KMS-11 (cell line): ENCODE data around the gene IFT22.
"Not testable (repeated sequence)": the region's sequence is repeated elsewhere in the genome, so short reads cannot be mapped to it uniquely, and the experiment has no call there.

Source experiments
- H2AFZ ChIP-seq: fragments of 200-600 bp; sonication (generic); 2 replicates; pipeline ENCODE4 v1.6.1; 2016; ENCODE audit warnings: antibody characterized with exemption, mixed run types, low read depth
- H3K27ac ChIP-seq: fragments of 200-600 bp; sonication (generic); 2 replicates; pipeline ENCODE4 v1.6.1; 2016; ENCODE audit warnings: mild to moderate bottlenecking, mixed run types
- H3K27me3 ChIP-seq: fragments of 200-600 bp; sonication (generic); 2 replicates; pipeline ENCODE4 v1.6.1; 2017; ENCODE audit warnings: mild to moderate bottlenecking, low read depth, mixed run types, moderate library complexity; ENCODE audit not compliant: insufficient read depth
- H3K36me3 ChIP-seq: fragments of 200-600 bp; sonication (generic); 2 replicates; pipeline ENCODE4 v1.6.1; 2017; ENCODE audit warnings: mild to moderate bottlenecking, mixed run types; ENCODE audit not compliant: insufficient read depth
- H3K4me1 ChIP-seq: fragments of 200-600 bp; sonication (generic); 2 replicates; pipeline ENCODE4 v1.6.1; 2016; ENCODE audit warnings: mild to moderate bottlenecking, low read depth, mixed run types; ENCODE audit not compliant: poor library complexity, severe bottlenecking
- H3K4me2 ChIP-seq: fragments of 200-600 bp; sonication (generic); 2 replicates; pipeline ENCODE4 v1.7.0; 2016; ENCODE audit warnings: mild to moderate bottlenecking, mixed run types
- H3K4me3 ChIP-seq: fragments of 200-600 bp; sonication (generic); IDR thresholded peaks from 2 replicates; pipeline ENCODE4 v1.6.1; 2017; ENCODE audit warnings: low read depth, low read length, mixed read lengths; ENCODE audit not compliant: insufficient read depth
- H3K79me2 ChIP-seq: fragments of 200-600 bp; sonication (generic); 2 replicates; pipeline ENCODE4 v1.6.1; 2016; ENCODE audit warnings: low read depth, mixed run types; ENCODE audit not compliant: insufficient read depth
- H3K9ac ChIP-seq: fragments of 200-600 bp; sonication (generic); 2 replicates; pipeline ENCODE4 v1.6.1; 2016; ENCODE audit warnings: mild to moderate bottlenecking, mixed run types
- H4K20me1 ChIP-seq: fragments of 200-600 bp; sonication (generic); 2 replicates; pipeline ENCODE4 v1.6.1; 2016; ENCODE audit warnings: mild to moderate bottlenecking, mixed run types; ENCODE audit not compliant: insufficient read depth
- CTCF ChIP-seq: fragments of 200-600 bp; sonication (generic); conservative IDR thresholded peaks from 2 replicates; pipeline ENCODE4 v1.6.1; 2017; ENCODE audit warnings: low read depth, mild to moderate bottlenecking, antibody characterized with exemption, low read length, moderate library complexity, mixed read lengths

IFT22 gene

GRCh38 chr7:101362334-101363195 lies 41.0 kb upstream of the IFT22 start, which contains the start of gene COL26A1:
Gene COL26A1 (plus strand): TSS chr7:101362875. CDS start chr7:101363033, 158 bp downstream.
- H2AFZ ChIP-seq = peak within 1 kb of the TSS; percentile 10; the same call in 1 of the 2 replicates
- no peaks in the 10 kb centered on the region for H4K20me1 ChIP-seq
- peaks cover 34% of the 10 kb centered on the region; the same call in 1 of the 2 replicates for H3K27me3 ChIP-seq
- no peak within 1 kb of the TSS for H3K4me3 ChIP-seq
- no peaks in the 10 kb centered on the region for H3K4me1 ChIP-seq
- no peaks in the 10 kb centered on the region for H3K36me3 ChIP-seq
- no peak for TF ChIP-seq CTCF
- H3K27ac ChIP-seq = no peak within 1 kb of the TSS
- no peak within 1 kb of the TSS for H3K4me2 ChIP-seq
- no peaks in the 10 kb centered on the region for H3K79me2 ChIP-seq
- no peak within 1 kb of the TSS for H3K9ac ChIP-seq

- Histone ChIP-seq H3K36me3 (no peaks in the 10 kb centered on the region), H3K9ac (no peak overlapping the region), H4K20me1 (no peaks in the 10 kb centered on the region), H3K4me1 (no peaks in the 10 kb centered on the region), H3K4me3 (no peak overlapping the region), H3K27me3 (peaks cover 23% of the 10 kb centered on the region), H2AFZ (no peak overlapping the region), H3K4me2 (no peak overlapping the region), H3K79me2 (no peaks in the 10 kb centered on the region), H3K27ac (no peak overlapping the region)
- no peak for TF ChIP-seq CTCF
Observed at GRCh38 chr7:101357433-101357832, 35.8 kb upstream of the IFT22 start.

- TF ChIP-seq CTCF = no peak
- H3K36me3 ChIP-seq = no peaks in the 10 kb centered on the region
- H4K20me1 ChIP-seq = no peaks in the 10 kb centered on the region
- no peak overlapping the region for H2AFZ ChIP-seq
- peaks cover 27% of the 10 kb centered on the region for H3K27me3 ChIP-seq
- H3K27ac ChIP-seq = no peak overlapping the region
- no peaks in the 10 kb centered on the region for H3K4me1 ChIP-seq
- H3K9ac ChIP-seq = no peak overlapping the region
- H3K4me3 ChIP-seq = no peak overlapping the region
- no peaks in the 10 kb centered on the region for H3K79me2 ChIP-seq
- no peak overlapping the region for H3K4me2 ChIP-seq
Observed at GRCh38 chr7:101352920-101353308, 31.3 kb upstream of the IFT22 start.

GRCh38 chr7:101349300-101349699 lies 27.7 kb upstream of the IFT22 start:
- not testable (repeated sequence) for H3K4me1 ChIP-seq, H3K27ac ChIP-seq, H3K4me3 ChIP-seq, H2AFZ ChIP-seq, H3K36me3 ChIP-seq, H4K20me1 ChIP-seq, H3K79me2 ChIP-seq, H3K9ac ChIP-seq, H3K4me2 ChIP-seq
- peaks cover 30% of the 10 kb centered on the region; the same call in 1 of the 2 replicates for H3K27me3 ChIP-seq

- not testable (repeated sequence) for H3K9ac ChIP-seq, H3K4me3 ChIP-seq, H3K79me2 ChIP-seq, H4K20me1 ChIP-seq, H3K27ac ChIP-seq, H2AFZ ChIP-seq, H3K4me1 ChIP-seq, H3K36me3 ChIP-seq, H3K4me2 ChIP-seq
- peaks cover 31% of the 10 kb centered on the region; the same call in 1 of the 2 replicates for H3K27me3 ChIP-seq
Observed at GRCh38 chr7:101348456-101349067, 26.9 kb upstream of the IFT22 start.
